OCI-LY3 (cell line): ENCODE data around the gene LBP.

Experiments
- H2AFZ ChIP-seq: fragments of 200-600, 300-600 bp; shearing (Covaris generic); 2 replicates; pipeline ENCODE4 v1.6.0; 2014; ENCODE audit warnings: antibody characterized with exemption, low read depth, low read length
- H3K27ac ChIP-seq: fragments of 200-600, 300-600 bp; sonication (generic); 2 replicates; pipeline ENCODE4 v1.5.1; 2014; ENCODE audit warnings: mild to moderate bottlenecking, low read length, moderate library complexity, mixed read lengths
- H3K27me3 ChIP-seq: fragments of 200-600, 300-600 bp; sonication (generic); 2 replicates; pipeline ENCODE4 v1.6.1; 2014; ENCODE audit warnings: low read depth, low read length, mixed read lengths
- H3K36me3 ChIP-seq: fragments of 200-600, 300-600 bp; sonication (generic); replicated peaks from 2 replicates; pipeline ENCODE3; 2014; ENCODE audit warnings: low read depth, low read length, mixed read lengths
- H3K4me1 ChIP-seq: fragments of 300-600, 200-600 bp; sonication (generic); 2 replicates; pipeline ENCODE4 v1.6.1; 2014; ENCODE audit warnings: low read length, mixed read lengths
- H3K4me2 ChIP-seq: fragments of 200-600, 300-600 bp; sonication (generic); 2 replicates; pipeline ENCODE4 v1.6.1; 2014; ENCODE audit warnings: low read length, mixed read lengths
- H3K4me3 ChIP-seq: fragments of 300-600, 200-600 bp; sonication (generic); 2 replicates; pipeline ENCODE4 v1.5.1; 2014; ENCODE audit warnings: antibody characterized with exemption, mild to moderate bottlenecking, low read length, moderate library complexity
- H3K79me2 ChIP-seq: fragments of 300-600, 200-600 bp; shearing (Covaris generic); 2 replicates; pipeline ENCODE4 v1.6.1; 2014; ENCODE audit warnings: mild to moderate bottlenecking, low read length, mixed read lengths
- H3K9ac ChIP-seq: fragments of 300-600, 200-600 bp; shearing (Covaris generic); 2 replicates; pipeline ENCODE4 v1.6.0; 2014; ENCODE audit warnings: mild to moderate bottlenecking, low read length, moderate library complexity
- H3K9me3 ChIP-seq: fragments of 200-600, 300-600 bp; shearing (Covaris generic); 2 replicates; pipeline ENCODE4 v1.6.1; 2014; ENCODE audit warnings: low read length, mixed read lengths; ENCODE audit not compliant: insufficient read depth
- H4K20me1 ChIP-seq: fragments of 200-600, 300-600 bp; sonication (generic); 2 replicates; pipeline ENCODE4 v1.6.1; 2016; ENCODE audit warnings: low read length, mixed read lengths; ENCODE audit not compliant: insufficient read depth
- CTCF ChIP-seq: fragments of 200-600, 300-600 bp; sonication (generic); IDR thresholded peaks from 2 replicates; pipeline ENCODE4 v1.5.1; 2014; ENCODE audit warnings: antibody characterized with exemption, low read length, low read depth
- EZH2phosphoT487 ChIP-seq: fragments of 200-600 bp; shearing (Covaris generic); IDR thresholded peaks from 2 replicates; pipeline ENCODE4 v1.6.1; 2018; ENCODE audit warnings: antibody characterized with exemption, mixed run types, low read depth

LBP gene

GRCh38 chr20:38414769-38415450, 68.6 kb downstream of the LBP start:
- no peak overlapping the region for H3K27ac ChIP-seq
- TF ChIP-seq CTCF (no peak), EZH2phosphoT487 (no peak)

GRCh38 chr20:38418509-38419204, 72.4 kb downstream of the LBP start:
- H4K20me1 ChIP-seq: peaks cover 50% of the 10 kb centered on the region
- no peak overlapping the region for H2AFZ ChIP-seq
- no peak overlapping the region for H3K4me2 ChIP-seq
- H3K4me3 ChIP-seq: no peak overlapping the region
- H3K27ac ChIP-seq: no peak overlapping the region
- no peak for TF ChIP-seq CTCF
- no peak for TF ChIP-seq EZH2phosphoT487
- no peaks in the 10 kb centered on the region for H3K4me1 ChIP-seq
- H3K9me3 ChIP-seq: no peaks in the 10 kb centered on the region
- H3K9ac ChIP-seq: no peak overlapping the region
- peaks cover 29% of the 10 kb centered on the region for H3K79me2 ChIP-seq
- H3K36me3 ChIP-seq: peaks cover 85% of the 10 kb centered on the region
- no peaks in the 10 kb centered on the region for H3K27me3 ChIP-seq

More at GRCh38 chr20:38414769-38415450, 68.6 kb downstream of the LBP start:
- Histone ChIP-seq H3K36me3 (peaks cover 82% of the 10 kb centered on the region), H3K9ac (no peak overlapping the region), H4K20me1 (peaks cover 13% of the 10 kb centered on the region), H3K4me2 (no peak overlapping the region), H3K4me3 (no peak overlapping the region), H3K79me2 (no peaks in the 10 kb centered on the region), H2AFZ (no peak overlapping the region), H3K4me1 (no peaks in the 10 kb centered on the region), H3K27me3 (no peaks in the 10 kb centered on the region), H3K9me3 (no peaks in the 10 kb centered on the region)

GRCh38 chr20:38420388-38421085, 74.3 kb downstream of the LBP start:
- Histone ChIP-seq H3K27ac (no peak overlapping the region), H3K4me2 (no peak overlapping the region), H3K4me3 (no peak overlapping the region), H4K20me1 (peaks cover 68% of the 10 kb centered on the region), H3K36me3 (peaks cover 86% of the 10 kb centered on the region), H3K4me1 (no peaks in the 10 kb centered on the region), H3K79me2 (peaks cover 48% of the 10 kb centered on the region), H3K27me3 (no peaks in the 10 kb centered on the region), H3K9me3 (no peaks in the 10 kb centered on the region), H2AFZ (no peak overlapping the region), H3K9ac (no peak overlapping the region)
- no peak for TF ChIP-seq EZH2phosphoT487
- TF ChIP-seq CTCF: no peak

- no peak overlapping the region for H3K27ac ChIP-seq
- H3K4me1 ChIP-seq: no peaks in the 10 kb centered on the region
- peaks cover 62% of the 10 kb centered on the region for H3K79me2 ChIP-seq
- no peak overlapping the region for H3K4me2 ChIP-seq
- peaks cover 82% of the 10 kb centered on the region for H4K20me1 ChIP-seq
- no peaks in the 10 kb centered on the region for H3K9me3 ChIP-seq
- H3K27me3 ChIP-seq: no peaks in the 10 kb centered on the region
- H2AFZ ChIP-seq: no peak overlapping the region
- H3K36me3 ChIP-seq: peaks cover 88% of the 10 kb centered on the region
- no peak overlapping the region for H3K4me3 ChIP-seq
- TF ChIP-seq CTCF (no peak), EZH2phosphoT487 (no peak)
- no peak overlapping the region for H3K9ac ChIP-seq
Observed at GRCh38 chr20:38421915-38422314, 75.6 kb downstream of the LBP start.
